Kidney capillary endothelial cell (primary cell): ENCODE measurements around the gene YWHAE.
"Not testable (repeated sequence)": the region's sequence is repeated elsewhere in the genome, so short reads cannot be mapped to it uniquely, and the experiment has no call there.

ENCODE experiments used
- DNase-seq: peaks from one replicate; pipeline ENCODE4 v3.0.0-alpha.2; 2018; ENCODE audit warnings: low spot score

Gene YWHAE

GRCh38 chr17:1325766-1326165 is 74.3 kb downstream of the YWHAE start:
- DNase-seq = no peak

- DNase-seq = no peak
Measured at GRCh38 chr17:1324201-1324771, 75.7 kb downstream of the YWHAE start.

- DNase-seq = no peak
Measured at GRCh38 chr17:1323336-1323735, 76.7 kb downstream of the YWHAE start.

GRCh38 chr17:1322480-1322879 is 77.5 kb downstream of the YWHAE start:
- no peak for DNase-seq

- no peak for DNase-seq
Measured at GRCh38 chr17:1322014-1322428, 78.0 kb downstream of the YWHAE start.

- no peak for DNase-seq
Measured at GRCh38 chr17:1315891-1316403, 84.1 kb downstream of the YWHAE start.

- DNase-seq = no peak
Measured at GRCh38 chr17:1315409-1315808, 84.6 kb downstream of the YWHAE start.

GRCh38 chr17:1313270-1314005 is 86.6 kb downstream of the YWHAE start:
- no peak for DNase-seq

GRCh38 chr17:1312261-1312870 is 87.7 kb downstream of the YWHAE start:
- DNase-seq = no peak

- DNase-seq = not testable (repeated sequence)
Measured at GRCh38 chr17:1307829-1308228, 92.2 kb downstream of the YWHAE start.

GRCh38 chr17:1304962-1305563 is 95.0 kb downstream of the YWHAE start:
- DNase-seq = no peak

GRCh38 chr17:1304522-1304921 is 95.5 kb downstream of the YWHAE start:
- DNase-seq = no peak

GRCh38 chr17:1302761-1303160 is 97.3 kb downstream of the YWHAE start:
- DNase-seq = no peak

GRCh38 chr17:1301546-1301945 is 98.5 kb downstream of the YWHAE start:
- no peak for DNase-seq

GRCh38 chr17:1300371-1300905 is 99.6 kb downstream of the YWHAE start:
- no peak for DNase-seq

GRCh38 chr17:1299552-1300370 is 100.3 kb downstream of the YWHAE start:
- no peak for DNase-seq

- DNase-seq = no peak
Measured at GRCh38 chr17:1298606-1299005, 101.4 kb downstream of the YWHAE start.
